SK-N-SH (cell line): Measurements from ENCODE around the gene NFASC. TPM values are rescaled to one million over a fixed set of nuclear protein-coding genes. Genes with fewer than 3 reads are reported as not detected.

ENCODE experiments used
- CTCF ChIA-PET: fragments of 300-600, 350-600 bp; formaldehyde crosslinking; extraction: SDS; loops from one replicate; lab custom pipeline; 2021; lab: Yijun Ruan, JAX
- POLR2A ChIA-PET: fragments of 350-600 bp; sonication (Branson Sonifier 250); formaldehyde crosslinking; extraction: SDS; loops from one replicate; lab custom pipeline; 2020; ENCODE audit warnings: antibody characterized with exemption, inconsistent platforms; lab: Yijun Ruan, JAX
- DNase-seq: peaks from one replicate; pipeline ENCODE4 v3.0.0; 2012
- H2AFZ ChIP-seq: fragments of 200-600 bp; sonication (generic); 2 replicates; pipeline ENCODE4 v1.8.1; 2016; ENCODE audit warnings: antibody characterized with exemption, mild to moderate bottlenecking, low read depth
- H3F3A ChIP-seq: fragments of 200-600 bp; sonication (generic); replicated peaks from 2 replicates; pipeline ENCODE3; 2016; ENCODE audit warnings: antibody characterized with exemption, mild to moderate bottlenecking; ENCODE audit not compliant: insufficient read depth
- H3K27ac ChIP-seq, 2 experiments: fragments of 200-500 bp in 1 of 2; fragments of 200-600 bp in 1 of 2; sonication (Bioruptor generic) in 1 of 2; sonication (generic), shearing (Covaris generic) in 1 of 2; 2 replicates each; pipeline versions ENCODE4 v1.5.1 to v1.6.1; 2014 to 2016; ENCODE audit warnings: low read depth in 2 of 2, inconsistent platforms in 1 of 2, low read length in 1 of 2, mild to moderate bottlenecking in 1 of 2, mixed read lengths in 1 of 2
- H3K27me3 ChIP-seq: fragments of 200-600 bp; sonication (generic), shearing (Covaris generic); 2 replicates; pipeline ENCODE4 v1.6.1; 2016; ENCODE audit warnings: mixed run types; ENCODE audit not compliant: insufficient read depth
- H3K36me3 ChIP-seq, 2 experiments: fragments of 200-500 bp in 1 of 2; fragments of 200-600 bp in 1 of 2; sonication (Bioruptor generic) in 1 of 2; sonication (generic) in 1 of 2; replicated peaks in 1 of 2; 2 replicates each; pipeline versions ENCODE3 to v1.5.1; 2014 to 2016; ENCODE audit warnings: low read length in 1 of 2, mild to moderate bottlenecking in 1 of 2; ENCODE audit not compliant: insufficient read depth in 2 of 2, control insufficient read depth in 1 of 2
- H3K4me1 ChIP-seq, 2 experiments: fragments of 200-500 bp in 1 of 2; fragments of 200-600 bp in 1 of 2; sonication (Bioruptor generic) in 1 of 2; sonication (generic), shearing (Covaris generic) in 1 of 2; 2 replicates each; pipeline versions ENCODE4 v1.5.1 to v1.6.1; 2014 to 2016; ENCODE audit warnings: low read depth in 1 of 2, low read length in 1 of 2, mixed run types in 1 of 2; ENCODE audit not compliant: insufficient read depth in 2 of 2, control insufficient read depth in 1 of 2
- H3K4me2 ChIP-seq: fragments of 200-600 bp; sonication (generic), shearing (Covaris generic); 2 replicates; pipeline ENCODE4 v1.6.1; 2017; ENCODE audit warnings: mixed run types
- H3K4me3 ChIP-seq, 2 experiments: fragments of 200-500 bp in 1 of 2; fragments of 200-600 bp in 1 of 2; sonication (Bioruptor generic) in 1 of 2; sonication (generic), shearing (Covaris generic) in 1 of 2; 2 replicates each; pipeline versions ENCODE4 v1.5.1 to v1.8.1; 2014 to 2016; ENCODE audit warnings: low read depth in 2 of 2, inconsistent platforms in 1 of 2, low read length in 1 of 2, mild to moderate bottlenecking in 1 of 2, mixed read lengths in 1 of 2, moderate library complexity in 1 of 2
- H3K79me2 ChIP-seq: fragments of 200-600 bp; sonication (generic); 2 replicates; pipeline ENCODE4 v1.8.1; 2017; ENCODE audit warnings: mild to moderate bottlenecking; ENCODE audit not compliant: insufficient read depth
- H3K9ac ChIP-seq: fragments of 200-600 bp; sonication (generic); 2 replicates; pipeline ENCODE4 v1.6.1; 2017; ENCODE audit warnings: mixed run types
- H3K9me2 ChIP-seq: fragments of 200-600 bp; sonication (generic); 2 replicates; pipeline ENCODE4 v1.6.1; 2017; ENCODE audit warnings: mixed run types
- H3K9me3 ChIP-seq: fragments of 200-600 bp; sonication (generic); 2 replicates; pipeline ENCODE4 v1.6.1; 2017; ENCODE audit warnings: mixed run types, mild to moderate bottlenecking, moderate library complexity
- H4K20me1 ChIP-seq: fragments of 200-600 bp; sonication (generic); 2 replicates; pipeline ENCODE4 v1.6.1; 2017; ENCODE audit warnings: mild to moderate bottlenecking, mixed run types; ENCODE audit not compliant: insufficient read depth
- CHD2 ChIP-seq: fragments of 150-350 bp; IDR thresholded peaks from 2 replicates; pipeline ENCODE4 v1.6.1; 2018; ENCODE audit warnings: low read length; ENCODE audit not compliant: partially characterized antibody
- CTCF ChIP-seq: fragments of 200-600 bp; sonication (generic); IDR thresholded peaks from 2 replicates; pipeline ENCODE4 v1.6.1; 2017; ENCODE audit warnings: antibody characterized with exemption, mild to moderate bottlenecking, moderate library complexity
- ELF1 ChIP-seq: IDR thresholded peaks from 2 replicates; pipeline ENCODE4 v1.4.0; 2012
- GABPA ChIP-seq: IDR thresholded peaks from 2 replicates; pipeline ENCODE4 v1.4.0; 2012; ENCODE audit warnings: low read depth, mild to moderate bottlenecking
- GATA2 ChIP-seq: sonication (generic); formaldehyde crosslinking; IDR thresholded peaks from 2 replicates; pipeline ENCODE4 v1.5.0; 2020; ENCODE audit warnings: mild to moderate bottlenecking, missing genetic modification reagents
- MAX ChIP-seq: IDR thresholded peaks from 2 replicates; pipeline ENCODE4 v1.4.0; 2012; ENCODE audit warnings: low read depth
- RCOR1 ChIP-seq: fragments of 150-350 bp; IDR thresholded peaks from 2 replicates; pipeline ENCODE4 v1.6.1; 2017; ENCODE audit warnings: antibody characterized with exemption, low read length
- REST ChIP-seq: IDR thresholded peaks from 2 replicates; pipeline ENCODE4 v1.6.1; 2012; ENCODE audit warnings: mild to moderate bottlenecking, low read depth, low read length, moderate library complexity
- RFX5 ChIP-seq: IDR thresholded peaks from 2 replicates; pipeline ENCODE4 v1.6.1; 2012; ENCODE audit warnings: mild to moderate bottlenecking, improper control_type of control experiment, low read length
- SIN3A ChIP-seq: IDR thresholded peaks from 2 replicates; pipeline ENCODE4 v1.6.1; 2012; ENCODE audit warnings: low read depth, mild to moderate bottlenecking, low read length, moderate library complexity, borderline replicate concordance
- USF1 ChIP-seq: IDR thresholded peaks from 2 replicates; pipeline ENCODE4 v1.4.0; 2012; ENCODE audit warnings: low read depth, borderline replicate concordance
- USF2 ChIP-seq: fragments of 150-350 bp; IDR thresholded peaks from 2 replicates; pipeline ENCODE4 v1.6.1; 2017; ENCODE audit warnings: antibody characterized with exemption, low read length, low read depth, borderline replicate concordance
- WGBS: methylation state at CpG from one replicate; pipeline ENCODE4 v1.1.6; 2017; ENCODE audit warnings: low lambda C conversion rate; 5-methylcytosine and 5-hydroxymethylcytosine counted together
- polyA plus RNA-seq, 3 experiments: library from polyadenylated mRNA; depleted of rRNA; stranded (reverse); fragments of >200 nt; gene quantifications; 2 replicates each; pipeline ENCODE4 v1.2.3, GENCODE V29; 2012

NFASC gene
- polyA plus RNA-seq, 1 of the 3 experiments (the other 2 are of a cell fraction): 6.0 TPM

GRCh38 chr1:204928671-204929486 is 58.2 kb downstream of the NFASC start:
- Histone ChIP-seq H3K4me1 (no peaks in the 10 kb centered on the region), H2AFZ (no peak overlapping the region), H3K27me3 (no peaks in the 10 kb centered on the region; the same call in 1 of the 2 replicates), H3K9me3 (no peaks in the 10 kb centered on the region), H3K9ac (no peak overlapping the region), H3K4me2 (no peak overlapping the region)
- POLR2A ChIA-PET: no interaction called here
- DNase-seq: no peak
- TF ChIP-seq REST: no peak
- no peak for TF ChIP-seq RCOR1
- no peak for TF ChIP-seq GATA2 (CRISPR knock-in tag)
- TF ChIP-seq CHD2: no peak
- TF ChIP-seq GABPA: no peak
- TF ChIP-seq, all 33 proteins: peak for 0
- Histone ChIP-seq H3K9me2 (no peaks in the 10 kb centered on the region), H3F3A (no peaks in the 10 kb centered on the region), H3K27ac (no peak overlapping the region), H3K4me3 (no peak overlapping the region), H3K36me3 (no peaks in the 10 kb centered on the region), H3K79me2 (no peaks in the 10 kb centered on the region), H4K20me1 (no peaks in the 10 kb centered on the region)
- CTCF ChIA-PET: interaction anchor here (1.0 to 11.6 kb wide), 6 partner anchors 12 to 363 kb away, joined by 3 to 130 read pairs (median 3); no protein-coding TSS in a partner anchor
- WGBS: 72% methylated on average over 8 of the region's 8 CpGs

- ChIA-PET POLR2A (no interaction called here), CTCF (interaction anchor here (0.6 to 11.6 kb wide), 7 partner anchors 11 to 364 kb away, joined by 3 to 130 read pairs (median 4); no protein-coding TSS in a partner anchor)
- no peak overlapping the region for H3K4me3 ChIP-seq
- H2AFZ ChIP-seq: no peak overlapping the region
- no peaks in the 10 kb centered on the region for H3K36me3 ChIP-seq
- H3K4me1 ChIP-seq: no peaks in the 10 kb centered on the region
- no peaks in the 10 kb centered on the region for H3K79me2 ChIP-seq
- no peak overlapping the region for H3K9ac ChIP-seq
- H3K27me3 ChIP-seq: no peaks in the 10 kb centered on the region; the same call in 1 of the 2 replicates
- 74% methylated on average over 6 of the region's 6 CpGs for WGBS
- H3K9me3 ChIP-seq: no peaks in the 10 kb centered on the region
- no peaks in the 10 kb centered on the region for H3K9me2 ChIP-seq
- H3K4me2 ChIP-seq: no peak overlapping the region
- no peak for DNase-seq
- no peaks in the 10 kb centered on the region for H3F3A ChIP-seq
- no peak overlapping the region for H3K27ac ChIP-seq
- TF ChIP-seq SIN3A: no peak
- TF ChIP-seq GATA2 (CRISPR knock-in tag): no peak
- TF ChIP-seq USF1: no peak
- no peak for TF ChIP-seq USF2
- TF ChIP-seq ELF1: no peak
- TF ChIP-seq RFX5: no peak
- no peak for TF ChIP-seq CTCF
- TF ChIP-seq RCOR1: no peak
- no peak for TF ChIP-seq MAX
- no peaks in the 10 kb centered on the region for H4K20me1 ChIP-seq
These were observed 59.0 kb downstream of the NFASC start for GRCh38 chr1:204929487-204930154.
